ENCODE data around the gene AGER. TPM values are rescaled to one million over a fixed set of nuclear protein-coding genes. Genes with fewer than 3 reads are reported as not detected.

AGER gene
- total RNA-seq, 1 donor from 2014 or later: 4.1 TPM

DNA sequence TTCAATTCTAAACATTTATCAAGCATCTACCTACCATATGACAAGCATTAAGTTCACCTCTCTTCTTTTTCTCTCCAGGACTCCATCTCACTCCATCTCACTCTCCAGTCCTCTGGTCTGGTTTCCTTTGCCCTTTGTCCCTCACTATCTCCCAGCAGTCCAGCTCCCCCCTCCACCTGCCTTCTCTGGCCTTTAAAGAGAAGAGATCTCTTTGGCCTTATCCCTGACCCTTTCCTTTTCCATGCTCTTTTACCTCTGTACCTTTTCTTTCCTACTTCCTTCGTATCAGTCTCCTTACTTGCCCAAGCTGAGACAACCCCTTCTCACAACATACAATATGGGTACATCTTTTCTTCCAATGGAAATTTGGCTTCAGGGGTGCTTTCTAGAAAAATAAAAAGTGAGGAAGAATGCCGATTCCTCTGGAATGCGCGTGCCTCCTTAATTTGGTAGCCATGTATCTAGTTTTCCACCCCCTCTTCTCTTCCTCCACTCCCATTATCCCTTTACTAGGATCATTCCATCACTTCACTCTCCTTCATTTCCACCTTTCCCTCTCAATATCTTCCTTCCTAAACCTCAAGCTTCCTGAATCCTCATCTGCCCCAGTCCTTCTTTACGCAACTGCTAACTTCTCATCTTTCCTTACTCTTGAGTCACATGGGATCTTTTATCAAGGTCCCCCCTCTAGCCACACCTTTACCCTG lies 7.4 kb downstream of the AGER start:
- peak overlapping the region; percentile 90 for H3K4me3 Mint-ChIP-seq (ENCODE audit: unreplicated experiment)
- peak overlapping the region; percentile 100 for H3K27ac Mint-ChIP-seq (ENCODE audit: unreplicated experiment)
- no peaks in the 10 kb centered on the region for H3K9me3 Mint-ChIP-seq (ENCODE audit: unreplicated experiment)
- H3K36me3 Mint-ChIP-seq (ENCODE audit: unreplicated experiment): peaks cover 17% of the 10 kb centered on the region
- H3K4me1 Mint-ChIP-seq (ENCODE audit: unreplicated experiment): peaks cover 52% of the 10 kb centered on the region
- TF ChIP-seq, protein P1, sequence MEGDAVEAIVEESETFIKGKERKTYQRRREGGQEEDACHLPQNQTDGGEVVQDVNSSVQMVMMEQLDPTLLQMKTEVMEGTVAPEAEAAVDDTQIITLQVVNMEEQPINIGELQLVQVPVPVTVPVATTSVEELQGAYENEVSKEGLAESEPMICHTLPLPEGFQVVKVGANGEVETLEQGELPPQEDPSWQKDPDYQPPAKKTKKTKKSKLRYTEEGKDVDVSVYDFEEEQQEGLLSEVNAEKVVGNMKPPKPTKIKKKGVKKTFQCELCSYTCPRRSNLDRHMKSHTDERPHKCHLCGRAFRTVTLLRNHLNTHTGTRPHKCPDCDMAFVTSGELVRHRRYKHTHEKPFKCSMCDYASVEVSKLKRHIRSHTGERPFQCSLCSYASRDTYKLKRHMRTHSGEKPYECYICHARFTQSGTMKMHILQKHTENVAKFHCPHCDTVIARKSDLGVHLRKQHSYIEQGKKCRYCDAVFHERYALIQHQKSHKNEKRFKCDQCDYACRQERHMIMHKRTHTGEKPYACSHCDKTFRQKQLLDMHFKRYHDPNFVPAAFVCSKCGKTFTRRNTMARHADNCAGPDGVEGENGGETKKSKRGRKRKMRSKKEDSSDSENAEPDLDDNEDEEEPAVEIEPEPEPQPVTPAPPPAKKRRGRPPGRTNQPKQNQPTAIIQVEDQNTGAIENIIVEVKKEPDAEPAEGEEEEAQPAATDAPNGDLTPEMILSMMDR (IDR thresholded peaks at IDR 0.05): no peak
- H3K27me3 Mint-ChIP-seq (ENCODE audit: unreplicated experiment): no peaks in the 10 kb centered on the region
- no peak for DNase-seq (ENCODE audit: extremely low spot score, unreplicated experiment)

DNA sequence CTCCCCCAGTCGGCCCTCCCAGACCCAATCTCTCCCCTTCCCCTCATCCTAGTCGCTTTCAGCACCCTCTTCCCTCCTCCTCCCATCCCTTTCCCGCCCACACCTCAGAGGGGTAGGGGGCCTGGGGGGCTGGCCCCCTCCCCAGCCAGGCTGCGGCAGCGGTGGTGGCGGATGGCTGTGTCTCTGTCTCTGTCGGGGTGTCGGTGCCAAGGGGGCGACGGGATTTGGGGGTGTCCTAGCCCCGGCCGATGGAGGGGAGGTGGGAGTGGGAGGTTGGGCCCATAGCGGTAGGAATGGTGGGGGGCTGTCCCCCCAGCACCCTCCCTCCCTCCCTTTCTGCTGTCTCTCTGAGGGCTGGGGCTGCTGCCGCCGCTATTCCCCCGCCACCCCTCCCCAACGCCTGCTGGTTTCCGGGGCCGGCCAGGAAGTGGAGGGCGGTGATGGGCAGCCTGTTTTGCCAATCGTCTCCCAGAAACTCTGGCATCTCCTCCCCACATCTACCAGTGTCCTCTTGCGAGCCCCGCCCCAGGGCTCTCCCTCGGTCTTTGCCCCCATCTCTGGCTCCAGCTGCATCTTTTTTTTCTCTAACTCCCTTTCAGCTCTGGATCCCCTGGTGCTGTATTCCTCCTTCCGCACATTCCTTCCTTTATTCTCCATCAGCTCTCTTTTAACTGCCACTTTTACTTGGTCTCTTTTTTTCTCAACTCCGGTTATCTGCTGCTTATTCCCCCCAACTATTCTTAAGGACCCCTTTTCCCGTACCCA lies 8.2 kb downstream of the AGER start, which contains the start of gene AGPAT1:
Gene AGPAT1, minus strand, starts transcription at position 374 of the 765 bp plus-strand sequence. CDS start 4,588 bp downstream, outside the sequence.
- H3K36me3 Mint-ChIP-seq (ENCODE audit: unreplicated experiment): peaks cover 15% of the 10 kb centered on the region
- H3K4me3 Mint-ChIP-seq (ENCODE audit: unreplicated experiment): peak within 1 kb of the TSS; percentile 90
- H3K27ac Mint-ChIP-seq (ENCODE audit: unreplicated experiment): peak within 1 kb of the TSS; percentile 100
- TF ChIP-seq, protein P1 (IDR thresholded peaks at IDR 0.05): no peak
- DNase-seq (ENCODE audit: extremely low spot score, unreplicated experiment): peak; percentile 98
- peaks cover 52% of the 10 kb centered on the region for H3K4me1 Mint-ChIP-seq (ENCODE audit: unreplicated experiment)
- H3K27me3 Mint-ChIP-seq (ENCODE audit: unreplicated experiment): no peaks in the 10 kb centered on the region
- H3K9me3 Mint-ChIP-seq (ENCODE audit: unreplicated experiment): no peaks in the 10 kb centered on the region

DNA sequence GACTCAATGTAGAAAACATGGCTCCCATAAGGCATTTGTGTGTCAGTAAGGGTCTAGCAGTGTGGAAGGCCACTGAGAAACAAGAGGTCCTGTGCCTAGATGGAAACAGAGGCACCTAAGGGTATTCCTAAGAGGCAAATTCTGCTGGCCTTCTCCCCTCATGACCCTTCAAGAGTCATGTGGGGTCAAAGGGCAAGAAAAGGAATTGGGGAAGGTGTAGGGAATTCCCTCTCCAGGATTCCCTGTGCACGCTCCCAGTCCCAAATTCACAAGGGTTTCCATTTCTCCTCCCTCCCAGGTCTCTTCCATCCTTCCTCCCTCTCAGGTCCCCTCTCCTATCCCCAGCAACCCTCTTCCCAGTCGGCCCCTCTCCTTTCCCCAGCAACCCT lies 8.7 kb downstream of the AGER start:
- Mint-ChIP-seq H3K27ac (ENCODE audit: unreplicated experiment) (peak overlapping the region; percentile 80), H3K4me3 (ENCODE audit: unreplicated experiment) (peak overlapping the region; percentile 90), H3K27me3 (ENCODE audit: unreplicated experiment) (no peaks in the 10 kb centered on the region), H3K4me1 (ENCODE audit: unreplicated experiment) (peaks cover 52% of the 10 kb centered on the region), H3K36me3 (ENCODE audit: unreplicated experiment) (peaks cover 16% of the 10 kb centered on the region), H3K9me3 (ENCODE audit: unreplicated experiment) (no peaks in the 10 kb centered on the region)
- DNase-seq (ENCODE audit: extremely low spot score, unreplicated experiment): no peak
- TF ChIP-seq, protein P1 (IDR thresholded peaks at IDR 0.05): no peak

DNA sequence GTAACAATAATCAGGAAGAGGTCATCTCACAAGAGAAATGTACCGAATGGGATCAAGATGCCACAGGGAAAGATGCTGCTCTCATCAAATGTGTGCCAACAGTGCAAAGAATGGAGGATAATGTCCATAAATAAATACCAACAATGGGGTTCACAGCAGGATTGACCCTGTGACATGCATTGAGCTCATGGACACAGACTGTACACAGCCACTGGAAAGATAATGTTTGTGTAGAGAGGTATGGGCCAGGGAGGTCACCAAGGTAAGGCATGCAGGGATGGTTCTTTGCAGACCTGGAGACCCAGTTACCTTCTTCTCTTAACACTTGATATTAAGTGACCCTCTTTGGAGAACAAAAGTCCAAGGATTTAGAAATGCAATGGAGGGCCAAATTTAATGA lies 9.6 kb downstream of the AGER start:
- Mint-ChIP-seq H3K36me3 (ENCODE audit: unreplicated experiment) (peaks cover 22% of the 10 kb centered on the region), H3K27ac (ENCODE audit: unreplicated experiment) (no peak overlapping the region), H3K4me1 (ENCODE audit: unreplicated experiment) (peaks cover 43% of the 10 kb centered on the region), H3K9me3 (ENCODE audit: unreplicated experiment) (no peaks in the 10 kb centered on the region), H3K27me3 (ENCODE audit: unreplicated experiment) (no peaks in the 10 kb centered on the region), H3K4me3 (ENCODE audit: unreplicated experiment) (peak overlapping the region; percentile 90)
- no peak for DNase-seq (ENCODE audit: extremely low spot score, unreplicated experiment)
- TF ChIP-seq, protein P1 (IDR thresholded peaks at IDR 0.05): no peak

All from osteocyte (in vitro differentiated cells).